ENCODE data around the gene ZNF496. TPM values are rescaled to one million over a fixed set of nuclear protein-coding genes. Genes with fewer than 3 reads are reported as not detected.

Gene ZNF496
- total RNA-seq, 1 donor from 2014 or later = 30.3 TPM

DNA sequence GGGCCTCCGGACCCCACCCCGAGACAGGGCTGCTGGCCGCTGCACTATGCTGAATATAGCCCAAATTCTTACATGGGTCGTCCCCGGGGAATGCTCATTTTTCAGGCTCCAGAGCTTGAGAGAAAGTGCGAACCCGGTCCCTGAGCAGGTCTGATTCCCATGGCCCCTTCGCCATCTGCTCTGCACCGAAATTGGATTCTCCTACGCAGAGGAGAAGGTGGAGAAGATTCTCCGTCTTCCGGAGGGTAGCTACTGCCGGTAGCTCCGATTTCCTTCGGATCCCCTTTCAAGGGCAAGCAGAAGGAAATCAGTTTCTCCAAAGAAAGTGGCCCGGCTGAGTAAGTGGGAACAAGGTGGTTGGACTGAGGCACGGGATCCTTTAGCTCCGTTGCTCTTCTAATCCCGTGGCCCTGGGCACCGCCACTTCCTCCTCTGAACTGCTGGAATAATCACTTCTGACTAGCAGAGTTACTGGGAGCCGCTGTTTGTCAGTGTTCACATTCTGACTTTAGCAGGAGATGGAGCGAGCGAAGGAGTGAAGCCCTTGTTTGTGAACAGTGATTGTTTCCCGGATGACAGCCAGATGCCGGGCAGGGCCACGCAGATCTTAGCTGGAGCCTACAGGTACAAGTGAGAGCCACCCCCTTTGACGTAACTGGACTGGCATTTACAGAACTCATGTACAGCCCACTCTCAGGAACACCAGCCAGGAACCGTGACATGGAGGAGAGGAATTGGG lies 1.1 kb upstream of the ZNF496 start:
- H3K4me2 ChIP-seq (ENCODE audit: low read length) = peak overlapping the region; percentile 97
- peak overlapping the region; percentile 54 for H3K27ac ChIP-seq (ENCODE audit: low read depth, low read length)
- H3K4me3 ChIP-seq (ENCODE audit: insufficient read depth, low read depth, low read length) = peak overlapping the region; percentile 70
- H3K36me3 Mint-ChIP-seq (ENCODE audit: low read depth, unreplicated experiment) = peaks cover 9% of the 10 kb centered on the region
- H3K79me2 ChIP-seq (ENCODE audit: insufficient read depth, low read length) = peaks cover 84% of the 10 kb centered on the region
- H3K4me1 ChIP-seq (ENCODE audit: insufficient read depth, low read length) = peaks cover 40% of the 10 kb centered on the region
- peak overlapping the region; percentile 96 for H3K9ac ChIP-seq (ENCODE audit: low read length)
- FAIRE-seq (no peak), DNase-seq (ENCODE audit: low read depth) (peak; percentile 45)
- TF ChIP-seq, protein P1, sequence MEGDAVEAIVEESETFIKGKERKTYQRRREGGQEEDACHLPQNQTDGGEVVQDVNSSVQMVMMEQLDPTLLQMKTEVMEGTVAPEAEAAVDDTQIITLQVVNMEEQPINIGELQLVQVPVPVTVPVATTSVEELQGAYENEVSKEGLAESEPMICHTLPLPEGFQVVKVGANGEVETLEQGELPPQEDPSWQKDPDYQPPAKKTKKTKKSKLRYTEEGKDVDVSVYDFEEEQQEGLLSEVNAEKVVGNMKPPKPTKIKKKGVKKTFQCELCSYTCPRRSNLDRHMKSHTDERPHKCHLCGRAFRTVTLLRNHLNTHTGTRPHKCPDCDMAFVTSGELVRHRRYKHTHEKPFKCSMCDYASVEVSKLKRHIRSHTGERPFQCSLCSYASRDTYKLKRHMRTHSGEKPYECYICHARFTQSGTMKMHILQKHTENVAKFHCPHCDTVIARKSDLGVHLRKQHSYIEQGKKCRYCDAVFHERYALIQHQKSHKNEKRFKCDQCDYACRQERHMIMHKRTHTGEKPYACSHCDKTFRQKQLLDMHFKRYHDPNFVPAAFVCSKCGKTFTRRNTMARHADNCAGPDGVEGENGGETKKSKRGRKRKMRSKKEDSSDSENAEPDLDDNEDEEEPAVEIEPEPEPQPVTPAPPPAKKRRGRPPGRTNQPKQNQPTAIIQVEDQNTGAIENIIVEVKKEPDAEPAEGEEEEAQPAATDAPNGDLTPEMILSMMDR (IDR thresholded peaks at IDR 0.05; ENCODE audit: insufficient read depth, low read depth, low read length) = no peak
- no peak for TF ChIP-seq EZH2 (IDR thresholded peaks at IDR 0.05; ENCODE audit: insufficient read depth, low read length)
- peaks cover 76% of the 10 kb centered on the region for H4K20me1 ChIP-seq (ENCODE audit: insufficient read depth, low read length)
- H3K4me3 Mint-ChIP-seq (ENCODE audit: unreplicated experiment) = peak overlapping the region; percentile 83
- peaks cover 5% of the 10 kb centered on the region for H3K36me3 ChIP-seq (ENCODE audit: insufficient read depth, low read length)
- peak overlapping the region; percentile 67 for H2AFZ ChIP-seq (ENCODE audit: low read depth, low read length)
- H3K27me3 ChIP-seq (ENCODE audit: insufficient read depth, low read length) = no peaks in the 10 kb centered on the region
- no peaks in the 10 kb centered on the region for H3K27me3 Mint-ChIP-seq (ENCODE audit: low read depth, unreplicated experiment)
- peaks cover 41% of the 10 kb centered on the region for H3K4me1 Mint-ChIP-seq (ENCODE audit: low read depth, unreplicated experiment)
- peak overlapping the region; percentile 68 for H3K27ac Mint-ChIP-seq (ENCODE audit: unreplicated experiment)
- no peaks in the 10 kb centered on the region for H3K9me3 Mint-ChIP-seq (ENCODE audit: unreplicated experiment)
- H3K9me3 ChIP-seq (ENCODE audit: insufficient read depth, low read depth, low read length) = no peaks in the 10 kb centered on the region

- no peak for DNase-seq (ENCODE audit: low read depth)
- H3K4me2 ChIP-seq (ENCODE audit: low read length) = peak overlapping the region; percentile 97
- FAIRE-seq = no peak
- Mint-ChIP-seq H3K4me1 (ENCODE audit: low read depth, unreplicated experiment) (peaks cover 35% of the 10 kb centered on the region), H3K36me3 (ENCODE audit: low read depth, unreplicated experiment) (peaks cover 10% of the 10 kb centered on the region), H3K27me3 (ENCODE audit: low read depth, unreplicated experiment) (no peaks in the 10 kb centered on the region), H3K9me3 (ENCODE audit: unreplicated experiment) (no peaks in the 10 kb centered on the region), H3K4me3 (ENCODE audit: unreplicated experiment) (peak overlapping the region; percentile 83), H3K27ac (ENCODE audit: unreplicated experiment) (peak overlapping the region; percentile 68)
- H3K27me3 ChIP-seq (ENCODE audit: insufficient read depth, low read length) = no peaks in the 10 kb centered on the region
- peak overlapping the region; percentile 67 for H2AFZ ChIP-seq (ENCODE audit: low read depth, low read length)
- peaks cover 5% of the 10 kb centered on the region for H3K36me3 ChIP-seq (ENCODE audit: insufficient read depth, low read length)
- peaks cover 35% of the 10 kb centered on the region for H3K4me1 ChIP-seq (ENCODE audit: insufficient read depth, low read length)
- H3K27ac ChIP-seq (ENCODE audit: low read depth, low read length) = peak overlapping the region; percentile 85
- no peak for TF ChIP-seq EZH2 (IDR thresholded peaks at IDR 0.05; ENCODE audit: insufficient read depth, low read length)
- TF ChIP-seq, protein P1 (IDR thresholded peaks at IDR 0.05; ENCODE audit: insufficient read depth, low read depth, low read length) = no peak
- no peaks in the 10 kb centered on the region for H3K9me3 ChIP-seq (ENCODE audit: insufficient read depth, low read depth, low read length)
- H3K4me3 ChIP-seq (ENCODE audit: insufficient read depth, low read depth, low read length) = peak overlapping the region; percentile 70
- H3K9ac ChIP-seq (ENCODE audit: low read length) = peak overlapping the region; percentile 96
- peaks cover 74% of the 10 kb centered on the region for H4K20me1 ChIP-seq (ENCODE audit: insufficient read depth, low read length)
- peaks cover 78% of the 10 kb centered on the region for H3K79me2 ChIP-seq (ENCODE audit: insufficient read depth, low read length)
These were observed 552 bp upstream of the ZNF496 start for GRCh38 chr1:247332215-247332622.

- Histone ChIP-seq H3K4me3 (ENCODE audit: insufficient read depth, low read depth, low read length) (peak overlapping the region; percentile 70), H3K9ac (ENCODE audit: low read length) (peak overlapping the region; percentile 96), H3K36me3 (ENCODE audit: insufficient read depth, low read length) (peaks cover 5% of the 10 kb centered on the region), H3K4me2 (ENCODE audit: low read length) (peak overlapping the region; percentile 97), H2AFZ (ENCODE audit: low read depth, low read length) (peak overlapping the region; percentile 89), H3K27me3 (ENCODE audit: insufficient read depth, low read length) (no peaks in the 10 kb centered on the region), H3K27ac (ENCODE audit: low read depth, low read length) (peak overlapping the region; percentile 85), H3K4me1 (ENCODE audit: insufficient read depth, low read length) (peaks cover 30% of the 10 kb centered on the region), H3K79me2 (ENCODE audit: insufficient read depth, low read length) (peaks cover 75% of the 10 kb centered on the region), H3K9me3 (ENCODE audit: insufficient read depth, low read depth, low read length) (no peaks in the 10 kb centered on the region), H4K20me1 (ENCODE audit: insufficient read depth, low read length) (peaks cover 72% of the 10 kb centered on the region)
- Mint-ChIP-seq H3K4me1 (ENCODE audit: low read depth, unreplicated experiment) (peaks cover 29% of the 10 kb centered on the region), H3K9me3 (ENCODE audit: unreplicated experiment) (no peaks in the 10 kb centered on the region), H3K27me3 (ENCODE audit: low read depth, unreplicated experiment) (no peaks in the 10 kb centered on the region), H3K27ac (ENCODE audit: unreplicated experiment) (peak overlapping the region; percentile 72), H3K4me3 (ENCODE audit: unreplicated experiment) (peak overlapping the region; percentile 85), H3K36me3 (ENCODE audit: low read depth, unreplicated experiment) (peaks cover 10% of the 10 kb centered on the region)
- DNase-seq (ENCODE audit: low read depth) (peak; percentile 69), FAIRE-seq (no peak)
- TF ChIP-seq, protein P1 (IDR thresholded peaks at IDR 0.05; ENCODE audit: insufficient read depth, low read depth, low read length) = no peak
- no peak for TF ChIP-seq EZH2 (IDR thresholded peaks at IDR 0.05; ENCODE audit: insufficient read depth, low read length)
These were observed 519 bp downstream of the ZNF496 start for GRCh38 chr1:247331172-247331524.
